DOHH2 (cell line): ENCODE measurements around the gene MAGI3.

Experiments used
- H3F3A ChIP-seq: fragments of 200-600 bp; sonication (generic), shearing (Covaris generic); 2 replicates; pipeline ENCODE4 v1.6.0; 2016; ENCODE audit warnings: antibody characterized with exemption, mild to moderate bottlenecking; ENCODE audit not compliant: control insufficient read depth, insufficient read depth
- H3K27ac ChIP-seq: fragments of 200-600 bp; sonication (generic); 2 replicates; pipeline ENCODE4 v1.5.1; 2014; ENCODE audit warnings: low read depth, mild to moderate bottlenecking, low read length, moderate library complexity
- H3K27me3 ChIP-seq: fragments of 200-600 bp; sonication (generic); 2 replicates; pipeline ENCODE4 v1.6.1; 2014; ENCODE audit warnings: mild to moderate bottlenecking, low read length, mixed read lengths; ENCODE audit not compliant: control insufficient read depth
- H3K36me3 ChIP-seq: fragments of 200-600 bp; sonication (generic); 2 replicates; pipeline ENCODE4 v1.6.1; 2014; ENCODE audit warnings: mild to moderate bottlenecking, low read length, moderate library complexity, mixed read lengths; ENCODE audit not compliant: control insufficient read depth
- H3K4me1 ChIP-seq: fragments of 200-600 bp; sonication (generic); 2 replicates; pipeline ENCODE4 v1.6.1; 2014; ENCODE audit warnings: mild to moderate bottlenecking, low read length, mixed read lengths; ENCODE audit not compliant: control insufficient read depth
- H3K4me2 ChIP-seq: fragments of 200-600 bp; sonication (generic); 2 replicates; pipeline ENCODE4 v1.6.0; 2014; ENCODE audit warnings: mild to moderate bottlenecking, low read length, moderate library complexity
- H3K4me3 ChIP-seq: fragments of 200-600 bp; sonication (generic); 2 replicates; pipeline ENCODE4 v1.5.1; 2014; ENCODE audit warnings: mild to moderate bottlenecking, low read length, mixed read lengths
- H3K79me2 ChIP-seq: fragments of 200-600 bp; sonication (generic); 2 replicates; pipeline ENCODE4 v1.6.1; 2014; ENCODE audit warnings: mild to moderate bottlenecking, low read length, mixed read lengths; ENCODE audit not compliant: control insufficient read depth
- H3K9me2 ChIP-seq: fragments of 200-600 bp; sonication (generic); replicated peaks from 2 replicates; pipeline ENCODE4 v1.6.1; 2014; ENCODE audit warnings: mild to moderate bottlenecking, low read length, mixed read lengths; ENCODE audit not compliant: control insufficient read depth
- H3K9me3 ChIP-seq: fragments of 200-600 bp; sonication (generic); 2 replicates; pipeline ENCODE4 v1.6.1; 2014; ENCODE audit warnings: antibody characterized with exemption, low read length, mixed read lengths; ENCODE audit not compliant: control insufficient read depth, insufficient read depth
- H4K20me1 ChIP-seq: fragments of 200-600 bp; sonication (generic); 2 replicates; pipeline ENCODE4 v1.6.0; 2014; ENCODE audit warnings: low read depth, mild to moderate bottlenecking, antibody characterized with exemption, low read length, moderate library complexity; ENCODE audit not compliant: control insufficient read depth, insufficient read depth
- EZH2phosphoT487 ChIP-seq: fragments of 200-600 bp; sonication (generic); IDR thresholded peaks from 2 replicates; pipeline ENCODE4 v1.6.1; 2017; ENCODE audit warnings: borderline replicate concordance, mild to moderate bottlenecking, antibody characterized with exemption, low read length, moderate library complexity, mixed read lengths
- TF ChIP-seq, protein P1 (sequence below): fragments of 200-600 bp; sonication (generic); IDR thresholded peaks from one replicate; pipeline ENCODE4 v1.5.1; 2014; ENCODE audit warnings: antibody characterized with exemption, mild to moderate bottlenecking, low read depth, low read length; ENCODE audit not compliant: poor library complexity, severe bottlenecking

MAGI3 gene

DNA sequence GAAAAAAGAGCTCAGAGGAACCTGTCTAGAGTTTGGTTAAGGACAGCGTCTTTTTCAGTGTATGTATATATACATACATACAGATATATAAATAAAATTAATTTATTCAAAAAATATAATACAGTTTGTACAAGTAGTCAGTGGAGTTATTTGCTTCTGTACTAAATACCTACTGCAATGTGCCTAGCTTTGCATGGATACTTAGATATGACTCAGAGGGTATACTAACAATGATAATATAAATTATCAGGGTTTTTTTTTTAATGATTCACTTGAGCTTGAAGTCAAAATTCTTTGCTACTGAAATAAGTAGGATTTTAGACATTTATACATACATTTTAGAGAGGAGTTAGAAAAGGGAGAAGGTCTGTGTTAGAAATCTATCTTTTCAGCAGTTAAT lies 251.1 kb downstream of the MAGI3 start:
- Histone ChIP-seq H3K4me2 (no peak overlapping the region), H3K27me3 (no peaks in the 10 kb centered on the region), H3F3A (no peaks in the 10 kb centered on the region), H4K20me1 (no peaks in the 10 kb centered on the region), H3K27ac (no peak overlapping the region), H3K9me3 (no peaks in the 10 kb centered on the region), H3K79me2 (no peaks in the 10 kb centered on the region), H3K9me2 (no peaks in the 10 kb centered on the region), H3K4me1 (no peaks in the 10 kb centered on the region), H3K4me3 (no peak overlapping the region), H3K36me3 (no peaks in the 10 kb centered on the region)
- no peak for TF ChIP-seq EZH2phosphoT487
- TF ChIP-seq, protein P1, sequence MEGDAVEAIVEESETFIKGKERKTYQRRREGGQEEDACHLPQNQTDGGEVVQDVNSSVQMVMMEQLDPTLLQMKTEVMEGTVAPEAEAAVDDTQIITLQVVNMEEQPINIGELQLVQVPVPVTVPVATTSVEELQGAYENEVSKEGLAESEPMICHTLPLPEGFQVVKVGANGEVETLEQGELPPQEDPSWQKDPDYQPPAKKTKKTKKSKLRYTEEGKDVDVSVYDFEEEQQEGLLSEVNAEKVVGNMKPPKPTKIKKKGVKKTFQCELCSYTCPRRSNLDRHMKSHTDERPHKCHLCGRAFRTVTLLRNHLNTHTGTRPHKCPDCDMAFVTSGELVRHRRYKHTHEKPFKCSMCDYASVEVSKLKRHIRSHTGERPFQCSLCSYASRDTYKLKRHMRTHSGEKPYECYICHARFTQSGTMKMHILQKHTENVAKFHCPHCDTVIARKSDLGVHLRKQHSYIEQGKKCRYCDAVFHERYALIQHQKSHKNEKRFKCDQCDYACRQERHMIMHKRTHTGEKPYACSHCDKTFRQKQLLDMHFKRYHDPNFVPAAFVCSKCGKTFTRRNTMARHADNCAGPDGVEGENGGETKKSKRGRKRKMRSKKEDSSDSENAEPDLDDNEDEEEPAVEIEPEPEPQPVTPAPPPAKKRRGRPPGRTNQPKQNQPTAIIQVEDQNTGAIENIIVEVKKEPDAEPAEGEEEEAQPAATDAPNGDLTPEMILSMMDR, result no peak

DNA sequence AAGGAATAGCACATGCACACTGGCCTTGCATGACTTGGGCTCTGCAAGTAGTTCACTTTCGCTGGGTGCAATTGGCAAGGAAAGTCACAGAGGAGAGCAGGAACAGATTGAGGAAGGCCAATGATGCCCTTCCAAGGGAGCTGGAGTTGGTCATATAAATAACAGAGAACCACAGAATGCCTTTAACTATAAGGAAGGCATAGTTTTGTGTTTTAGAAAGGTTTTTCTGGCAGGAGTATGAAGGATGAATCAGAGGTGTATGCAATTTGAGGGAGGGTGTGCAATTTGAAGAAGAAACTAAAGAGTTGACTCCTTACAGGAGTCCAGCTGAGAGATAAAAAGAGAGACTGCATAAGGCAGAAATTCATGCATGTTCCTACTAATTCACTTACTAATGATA lies 256.8 kb downstream of the MAGI3 start:
- TF ChIP-seq, protein P1, result no peak
- TF ChIP-seq EZH2phosphoT487, result no peak
- no peaks in the 10 kb centered on the region for H4K20me1 ChIP-seq
- no peaks in the 10 kb centered on the region for H3K9me3 ChIP-seq
- no peaks in the 10 kb centered on the region for H3K9me2 ChIP-seq
- no peaks in the 10 kb centered on the region for H3K36me3 ChIP-seq
- H3K4me1 ChIP-seq, result no peaks in the 10 kb centered on the region
- no peaks in the 10 kb centered on the region for H3K79me2 ChIP-seq
- H3K4me2 ChIP-seq, result no peak overlapping the region
- no peak overlapping the region for H3K27ac ChIP-seq
- no peaks in the 10 kb centered on the region for H3F3A ChIP-seq
- no peak overlapping the region for H3K4me3 ChIP-seq
- H3K27me3 ChIP-seq, result no peaks in the 10 kb centered on the region

DNA sequence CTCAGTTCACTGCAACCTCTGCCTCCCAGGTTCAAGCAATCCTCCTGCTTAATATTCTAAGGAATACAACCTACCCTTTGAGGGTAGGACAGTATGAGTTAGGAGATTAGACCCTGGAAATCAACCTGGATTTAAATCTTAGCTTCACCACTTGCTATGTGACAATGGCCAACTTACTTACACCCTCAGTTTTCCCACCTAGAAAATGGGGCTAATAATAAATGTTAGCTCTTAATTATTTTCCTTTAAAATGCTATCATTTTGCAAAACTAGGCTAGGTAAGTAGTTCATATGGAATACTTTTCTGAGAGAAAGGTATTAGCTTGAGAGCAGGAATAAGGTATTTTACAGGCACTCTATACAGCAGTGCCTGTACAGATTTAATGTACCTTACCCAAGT lies 258.2 kb downstream of the MAGI3 start:
- H3K27me3 ChIP-seq, result no peaks in the 10 kb centered on the region
- no peaks in the 10 kb centered on the region for H4K20me1 ChIP-seq
- no peak overlapping the region for H3K27ac ChIP-seq
- TF ChIP-seq, protein P1, result no peak
- TF ChIP-seq EZH2phosphoT487, result no peak
- no peaks in the 10 kb centered on the region for H3K4me1 ChIP-seq
- H3K9me2 ChIP-seq, result no peaks in the 10 kb centered on the region
- no peaks in the 10 kb centered on the region for H3K79me2 ChIP-seq
- H3F3A ChIP-seq, result no peaks in the 10 kb centered on the region
- H3K4me3 ChIP-seq, result no peak overlapping the region
- H3K4me2 ChIP-seq, result no peak overlapping the region
- no peaks in the 10 kb centered on the region for H3K9me3 ChIP-seq
- no peaks in the 10 kb centered on the region for H3K36me3 ChIP-seq

DNA sequence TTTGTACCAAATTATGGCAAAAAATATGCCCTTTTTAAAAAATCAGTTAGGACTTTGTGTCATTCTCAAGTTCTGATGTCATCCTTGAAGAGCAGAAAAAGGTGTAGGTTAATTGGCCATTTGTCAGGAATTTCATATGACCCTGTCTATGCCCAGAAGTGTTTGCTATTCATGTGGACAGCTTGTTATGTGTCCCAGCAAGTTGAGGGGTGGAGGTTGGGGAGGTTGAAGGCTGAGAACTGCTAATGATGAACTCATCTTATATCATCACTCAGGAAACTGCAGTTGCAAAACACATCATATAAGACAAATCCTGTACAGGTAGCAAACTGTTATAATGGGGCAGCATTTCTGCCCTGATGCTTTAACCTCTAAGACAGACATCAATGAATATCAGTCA lies 262.5 kb downstream of the MAGI3 start:
- Histone ChIP-seq H3K4me1 (no peaks in the 10 kb centered on the region), H3K4me3 (no peak overlapping the region), H3K9me2 (no peaks in the 10 kb centered on the region), H3K36me3 (no peaks in the 10 kb centered on the region), H3K79me2 (no peaks in the 10 kb centered on the region), H4K20me1 (no peaks in the 10 kb centered on the region), H3K27me3 (no peaks in the 10 kb centered on the region), H3K27ac (no peak overlapping the region), H3K4me2 (no peak overlapping the region), H3K9me3 (no peaks in the 10 kb centered on the region), H3F3A (no peaks in the 10 kb centered on the region)
- TF ChIP-seq, protein P1, result no peak
- TF ChIP-seq EZH2phosphoT487, result no peak
